ENCODE data around the gene OIP5. TPM values are rescaled to one million over a fixed set of nuclear protein-coding genes. Genes with fewer than 3 reads are reported as not detected.

OIP5 gene
- total and polyA plus RNA-seq, 2 of the 13 experiments (the other 11 are each of a cell fraction or from before 2014, with no cell fraction given) = 10.7 to 38.0 TPM

- TF ChIP-seq ZNF121 (CRISPR knock-in tag; IDR thresholded peaks at IDR 0.05) (no peak), NPAS2 (CRISPR knock-in tag; IDR thresholded peaks at IDR 0.05; ENCODE audit: borderline replicate concordance) (no peak), ZNF749 (CRISPR knock-in tag; IDR thresholded peaks at IDR 0.05; ENCODE audit: borderline replicate concordance) (no peak), ZNF232 (CRISPR knock-in tag; IDR thresholded peaks at IDR 0.05; ENCODE audit: borderline replicate concordance) (no peak), KLF16 (CRISPR knock-in tag; IDR thresholded peaks at IDR 0.05) (peak; percentile 14 to 68; a peak in 2 of 4 replicates), ZNF644 (CRISPR knock-in tag; IDR thresholded peaks at IDR 0.05; ENCODE audit: low read depth) (no peak), THAP9 (CRISPR knock-in tag; IDR thresholded peaks at IDR 0.05; ENCODE audit: borderline replicate concordance) (peak; percentile 61; the same call in 1 of the 2 replicates), ETS1 (CRISPR knock-in tag; IDR thresholded peaks at IDR 0.05) (no peak), ZNF205 (CRISPR knock-in tag; IDR thresholded peaks at IDR 0.05) (no peak; the same call in 1 of the 2 replicates), CREM (IDR thresholded peaks at IDR 0.05) (peak; percentile 61; the same call in 1 of the 2 replicates), CREM (CRISPR knock-in tag; IDR thresholded peaks at IDR 0.05) (no peak), DRAP1 (CRISPR knock-in tag; IDR thresholded peaks at IDR 0.05) (peak; percentile 96), DMAP1 (CRISPR knock-in tag; IDR thresholded peaks at IDR 0.05) (0 out of 2 replicates have a peak, but pooled peaks have one; percentile 38), REPIN1 (CRISPR knock-in tag; IDR thresholded peaks at IDR 0.05; ENCODE audit: borderline replicate concordance, low read depth) (0 out of 2 replicates have a peak, but pooled peaks have one; percentile 28), ZNF607 (CRISPR knock-in tag; IDR thresholded peaks at IDR 0.05; ENCODE audit: borderline replicate concordance) (peak; percentile 80; the same call in 1 of the 2 replicates), IRF2 (CRISPR knock-in tag; IDR thresholded peaks at IDR 0.05) (no peak), HNRNPUL1 (IDR thresholded peaks at IDR 0.05; ENCODE audit: low read depth, low read length) (no peak), RBM39 (IDR thresholded peaks at IDR 0.05; ENCODE audit: low read depth, low read length, poor library complexity, severe bottlenecking) (peak; percentile 68), ZNF24 (IDR thresholded peaks at IDR 0.05) (no peak), HOMEZ (CRISPR knock-in tag; IDR thresholded peaks at IDR 0.05; ENCODE audit: low read depth) (peak; percentile 89; the same call in 1 of the 2 replicates), SMC3 (IDR thresholded peaks at IDR 0.05; ENCODE audit: low read length) (no peak), ZNF777 (CRISPR knock-in tag; IDR thresholded peaks at IDR 0.05) (0 out of 2 replicates have a peak, but pooled peaks have one; percentile 31), CBX5 (CRISPR knock-in tag; IDR thresholded peaks at IDR 0.05; ENCODE audit: borderline replicate concordance) (no peak; the same call in 1 of the 2 replicates), CBFB (CRISPR knock-in tag; IDR thresholded peaks at IDR 0.05) (peak; percentile 22; the same call in 1 of the 2 replicates)
Observed at GRCh38 chr15:41332194-41333025, at the start of gene OIP5, which contains the start of gene NUSAP1 (continued).
